Panc1 (cell line): ENCODE data around the gene FFAR1. TPM values are rescaled to one million over a fixed set of nuclear protein-coding genes. Genes with fewer than 3 reads are reported as not detected.

Source experiments
- ATAC-seq: fragments of 200-7000 bp; cut with Tn5 transposase; 2 replicates; pipeline ENCODE4 v1.9.1; 2020; ENCODE audit warnings: mild to moderate bottlenecking, moderate library complexity
- BruUV-seq: library from RNA; stranded (reverse); fragments of 400-500 nt; replicated peaks from 2 replicates; lab custom pipeline; 2021; lab: Mats Ljungman, UMichigan
- CTCF ChIA-PET: fragments of 300-600 bp; sonication (Branson Sonifier 250); formaldehyde crosslinking; loops from one replicate; lab custom pipeline; 2022; ENCODE audit warnings: antibody characterized with exemption; lab: Charles Lee
- POLR2A ChIA-PET: fragments of 300-600 bp; sonication (Branson Sonifier 250); formaldehyde crosslinking; loops from one replicate; lab custom pipeline; 2022; ENCODE audit warnings: antibody characterized with exemption; lab: Charles Lee
- DNase-seq: peaks from one replicate; pipeline ENCODE4 v3.0.0-alpha.2; 2010; ENCODE audit warnings: low read depth, low spot score
- H3K27ac ChIP-seq: 2 replicates; pipeline ENCODE4 v1.5.1; 2011; ENCODE audit warnings: mild to moderate bottlenecking, low read length, inconsistent platforms
- H3K27me3 ChIP-seq: fragments of 200-500 bp; sonication (Bioruptor generic); 2 replicates; pipeline ENCODE4 v1.6.0; 2014; ENCODE audit warnings: low read length, inconsistent platforms; ENCODE audit not compliant: control insufficient read depth, insufficient read depth
- H3K36me3 ChIP-seq: fragments of 200-500 bp; sonication (Bioruptor generic); 2 replicates; pipeline ENCODE4 v1.5.1; 2014; ENCODE audit warnings: inconsistent platforms, mild to moderate bottlenecking, low read length, moderate library complexity; ENCODE audit not compliant: control insufficient read depth, insufficient read depth
- H3K4me1 ChIP-seq: 2 replicates; pipeline ENCODE4 v1.5.1; 2011; ENCODE audit warnings: inconsistent platforms, mild to moderate bottlenecking, low read length, moderate library complexity; ENCODE audit not compliant: control insufficient read depth, insufficient read depth
- H3K4me3 ChIP-seq, 2 experiments: 2 replicates each; pipeline ENCODE4 v1.5.1; 2011 to 2012; ENCODE audit warnings: low read depth in 2 of 2, low read length in 2 of 2, mild to moderate bottlenecking in 2 of 2, inconsistent platforms in 1 of 2, moderate library complexity in 1 of 2
- H3K9me3 ChIP-seq: fragments of 200-500 bp; sonication (Bioruptor generic); 2 replicates; pipeline ENCODE4 v1.5.1; 2014; ENCODE audit warnings: low read depth, mild to moderate bottlenecking, inconsistent platforms, low read length, moderate library complexity; ENCODE audit not compliant: control insufficient read depth, insufficient read depth
- POLR2AphosphoS5 ChIP-seq: IDR thresholded peaks from 2 replicates; pipeline ENCODE4 v1.6.1; 2012; ENCODE audit warnings: mild to moderate bottlenecking, low read depth, low read length, moderate library complexity
- SIN3A ChIP-seq: IDR thresholded peaks from 2 replicates; pipeline ENCODE4 v1.6.1; 2012; ENCODE audit warnings: low read depth, mild to moderate bottlenecking, low read length, moderate library complexity, borderline replicate concordance; ENCODE audit not compliant: insufficient read depth
- TCF7L2 ChIP-seq: IDR thresholded peaks from 2 replicates; pipeline ENCODE4 v1.6.1; 2011; ENCODE audit warnings: mild to moderate bottlenecking, low read depth, low read length, inconsistent platforms
- in situ Hi-C: cut with HindIII; loops from 2 replicates; pipeline ENCODE4 v1.10.0; 2016; ENCODE audit warnings: low sequenced_read_pairs, low pct_unique_long_range_greater_than_20kb
- intact Hi-C: fragments of 100-400 bp; cut with micrococcal nuclease; formaldehyde crosslinking; loops from one replicate; pipeline ENCODE4 v1.10.0; 2022; ENCODE audit not compliant: unreplicated experiment
- total RNA-seq: library from RNA; stranded (reverse); gene quantifications from one replicate; pipeline ENCODE4 v1.2.1, GENCODE V29; 2021; ENCODE audit not compliant: unreplicated experiment
- TF ChIP-seq, protein P1 (sequence below): fragments of 450-650 bp; IDR thresholded peaks from 2 replicates; pipeline ENCODE4 v1.5.1; 2017; ENCODE audit warnings: mild to moderate bottlenecking
- TF ChIP-seq, protein P2 (sequence below), 2 experiments: IDR thresholded peaks; 2 replicates each; pipeline ENCODE4 v1.6.1; 2011 to 2012; ENCODE audit warnings: low read depth in 2 of 2, control low read depth in 1 of 2, low read length in 1 of 2, mild to moderate bottlenecking in 1 of 2, moderate library complexity in 1 of 2; ENCODE audit not compliant: insufficient read depth in 1 of 2

The FFAR1 gene
- total RNA-seq, 1 experiment from 2014 or later = not detected

- TF ChIP-seq TCF7L2 = no peak
- TF ChIP-seq, protein P1, sequence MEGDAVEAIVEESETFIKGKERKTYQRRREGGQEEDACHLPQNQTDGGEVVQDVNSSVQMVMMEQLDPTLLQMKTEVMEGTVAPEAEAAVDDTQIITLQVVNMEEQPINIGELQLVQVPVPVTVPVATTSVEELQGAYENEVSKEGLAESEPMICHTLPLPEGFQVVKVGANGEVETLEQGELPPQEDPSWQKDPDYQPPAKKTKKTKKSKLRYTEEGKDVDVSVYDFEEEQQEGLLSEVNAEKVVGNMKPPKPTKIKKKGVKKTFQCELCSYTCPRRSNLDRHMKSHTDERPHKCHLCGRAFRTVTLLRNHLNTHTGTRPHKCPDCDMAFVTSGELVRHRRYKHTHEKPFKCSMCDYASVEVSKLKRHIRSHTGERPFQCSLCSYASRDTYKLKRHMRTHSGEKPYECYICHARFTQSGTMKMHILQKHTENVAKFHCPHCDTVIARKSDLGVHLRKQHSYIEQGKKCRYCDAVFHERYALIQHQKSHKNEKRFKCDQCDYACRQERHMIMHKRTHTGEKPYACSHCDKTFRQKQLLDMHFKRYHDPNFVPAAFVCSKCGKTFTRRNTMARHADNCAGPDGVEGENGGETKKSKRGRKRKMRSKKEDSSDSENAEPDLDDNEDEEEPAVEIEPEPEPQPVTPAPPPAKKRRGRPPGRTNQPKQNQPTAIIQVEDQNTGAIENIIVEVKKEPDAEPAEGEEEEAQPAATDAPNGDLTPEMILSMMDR = peak; percentile 94
- Histone ChIP-seq H3K9me3 (no peaks in the 10 kb centered on the region), H3K27ac (no peak overlapping the region), H3K27me3 (0 out of 2 replicates have a peak, but pooled peaks cover 2% of the 10 kb centered on the region), H3K4me3 (no peak overlapping the region), H3K4me1 (no peaks in the 10 kb centered on the region), H3K36me3 (no peaks in the 10 kb centered on the region)
- ATAC-seq (peak; percentile 89), DNase-seq (peak; percentile 73)
- POLR2A ChIA-PET = no interaction called here
- BruUV-seq = no TSS peak
- intact Hi-C loops = loop anchor here (1.0 to 10.0 kb wide), 2 partner anchors 116 to 142 kb away; partner anchors contain the start of gene KRTDAP
- in situ Hi-C loops = no loop called here
- CTCF ChIA-PET = interaction anchor here (0.5 to 2.7 kb wide), 12 partner anchors 24 to 578 kb away, joined by 3 to 23 read pairs (median 4); no protein-coding TSS in a partner anchor
These were observed 5.0 kb downstream of the FFAR1 start for GRCh38 chr19:35352448-35353304.

DNA sequence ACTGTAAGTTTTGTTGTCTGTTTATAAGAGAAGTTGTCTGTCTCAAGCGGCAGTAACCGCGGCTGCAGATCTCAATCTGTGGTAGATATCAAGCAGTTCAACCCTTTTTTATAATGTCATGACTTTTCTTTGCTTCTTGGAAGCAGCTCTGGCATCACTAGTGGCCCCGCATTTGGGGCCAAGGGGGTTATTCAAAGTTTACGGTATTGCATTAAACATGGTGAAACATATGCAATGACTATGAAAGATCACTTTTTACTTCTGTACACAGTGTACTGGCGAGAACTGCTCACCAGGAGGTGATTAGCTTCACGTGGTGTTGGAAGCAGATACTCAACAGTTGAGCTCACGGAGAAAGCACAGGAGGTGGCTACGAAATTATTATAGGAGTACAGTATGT is 5.9 kb downstream of the FFAR1 start:
- intact Hi-C loops = loop anchor here (1.0 to 10.0 kb wide), 2 partner anchors 115 to 141 kb away; partner anchors contain the start of gene KRTDAP
- ATAC-seq (no peak), DNase-seq (no peak)
- no TSS peak for BruUV-seq
- TF ChIP-seq TCF7L2 = no peak
- TF ChIP-seq, protein P2, sequence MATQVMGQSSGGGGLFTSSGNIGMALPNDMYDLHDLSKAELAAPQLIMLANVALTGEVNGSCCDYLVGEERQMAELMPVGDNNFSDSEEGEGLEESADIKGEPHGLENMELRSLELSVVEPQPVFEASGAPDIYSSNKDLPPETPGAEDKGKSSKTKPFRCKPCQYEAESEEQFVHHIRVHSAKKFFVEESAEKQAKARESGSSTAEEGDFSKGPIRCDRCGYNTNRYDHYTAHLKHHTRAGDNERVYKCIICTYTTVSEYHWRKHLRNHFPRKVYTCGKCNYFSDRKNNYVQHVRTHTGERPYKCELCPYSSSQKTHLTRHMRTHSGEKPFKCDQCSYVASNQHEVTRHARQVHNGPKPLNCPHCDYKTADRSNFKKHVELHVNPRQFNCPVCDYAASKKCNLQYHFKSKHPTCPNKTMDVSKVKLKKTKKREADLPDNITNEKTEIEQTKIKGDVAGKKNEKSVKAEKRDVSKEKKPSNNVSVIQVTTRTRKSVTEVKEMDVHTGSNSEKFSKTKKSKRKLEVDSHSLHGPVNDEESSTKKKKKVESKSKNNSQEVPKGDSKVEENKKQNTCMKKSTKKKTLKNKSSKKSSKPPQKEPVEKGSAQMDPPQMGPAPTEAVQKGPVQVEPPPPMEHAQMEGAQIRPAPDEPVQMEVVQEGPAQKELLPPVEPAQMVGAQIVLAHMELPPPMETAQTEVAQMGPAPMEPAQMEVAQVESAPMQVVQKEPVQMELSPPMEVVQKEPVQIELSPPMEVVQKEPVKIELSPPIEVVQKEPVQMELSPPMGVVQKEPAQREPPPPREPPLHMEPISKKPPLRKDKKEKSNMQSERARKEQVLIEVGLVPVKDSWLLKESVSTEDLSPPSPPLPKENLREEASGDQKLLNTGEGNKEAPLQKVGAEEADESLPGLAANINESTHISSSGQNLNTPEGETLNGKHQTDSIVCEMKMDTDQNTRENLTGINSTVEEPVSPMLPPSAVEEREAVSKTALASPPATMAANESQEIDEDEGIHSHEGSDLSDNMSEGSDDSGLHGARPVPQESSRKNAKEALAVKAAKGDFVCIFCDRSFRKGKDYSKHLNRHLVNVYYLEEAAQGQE (IDR thresholded peaks at IDR 0.05; ENCODE audit: insufficient read depth in 1 of 2, low read depth in 2 of 2, low read length in 1 of 2) = no peak
- TF ChIP-seq, protein P1 = no peak
- no peak for TF ChIP-seq POLR2AphosphoS5
- TF ChIP-seq SIN3A = no peak
- H3K4me3 ChIP-seq = no peak overlapping the region
- H3K4me1 ChIP-seq = no peaks in the 10 kb centered on the region
- H3K36me3 ChIP-seq = no peaks in the 10 kb centered on the region
- ChIA-PET POLR2A (no interaction called here), CTCF (interaction anchor here (0.6 to 2.7 kb wide), 9 partner anchors 23 to 329 kb away, joined by 3 to 23 read pairs (median 3); no protein-coding TSS in a partner anchor)
- no peaks in the 10 kb centered on the region for H3K9me3 ChIP-seq
- in situ Hi-C loops = no loop called here
- H3K27ac ChIP-seq = no peak overlapping the region
- H3K27me3 ChIP-seq = 0 out of 2 replicates have a peak, but pooled peaks cover 2% of the 10 kb centered on the region
